ENCODE results near the gene ETHE1. TPM values are rescaled to one million over a fixed set of nuclear protein-coding genes. Genes with fewer than 3 reads are reported as not detected.

ETHE1 gene
- total RNA-seq, 3 donors from 2014 or later (not counting 1 experiment from before 2014, with no cell fraction given), result 22.0 to 25.6 (median 24.6) TPM

- Histone ChIP-seq H3K4me1 (ENCODE audit: control insufficient read depth, insufficient read depth, low read length) (peaks cover 7% of the 10 kb centered on the region), H3K4me3 (ENCODE audit: low read length) (no peak overlapping the region), H3K9me3 (ENCODE audit: control insufficient read depth, insufficient read depth, low read length) (peaks cover 3% of the 10 kb centered on the region), H3K27ac (ENCODE audit: low read length) (no peak overlapping the region), H3K27me3 (ENCODE audit: control insufficient read depth, insufficient read depth, low read length) (no peaks in the 10 kb centered on the region), H3K36me3 (ENCODE audit: control insufficient read depth, insufficient read depth, low read length) (peaks cover 32% of the 10 kb centered on the region)
- intact Hi-C loops (cut with micrococcal nuclease), result no loop called here
- Mint-ChIP-seq H3K9me3 (peaks cover 0 to 2% of the 10 kb centered on the region in 2 donors), H3K27me3 (ENCODE audit: low read depth in 2 of 2) (no peaks in the 10 kb centered on the region), H3K27ac (no peak overlapping the region), H3K4me1 (peaks cover 13 to 20% of the 10 kb centered on the region in 2 donors), H3K36me3 (peaks cover 13% of the 10 kb centered on the region), H3K4me3 (no peak overlapping the region)
- DNase-seq, result no peak
- TF ChIP-seq, protein P1, sequence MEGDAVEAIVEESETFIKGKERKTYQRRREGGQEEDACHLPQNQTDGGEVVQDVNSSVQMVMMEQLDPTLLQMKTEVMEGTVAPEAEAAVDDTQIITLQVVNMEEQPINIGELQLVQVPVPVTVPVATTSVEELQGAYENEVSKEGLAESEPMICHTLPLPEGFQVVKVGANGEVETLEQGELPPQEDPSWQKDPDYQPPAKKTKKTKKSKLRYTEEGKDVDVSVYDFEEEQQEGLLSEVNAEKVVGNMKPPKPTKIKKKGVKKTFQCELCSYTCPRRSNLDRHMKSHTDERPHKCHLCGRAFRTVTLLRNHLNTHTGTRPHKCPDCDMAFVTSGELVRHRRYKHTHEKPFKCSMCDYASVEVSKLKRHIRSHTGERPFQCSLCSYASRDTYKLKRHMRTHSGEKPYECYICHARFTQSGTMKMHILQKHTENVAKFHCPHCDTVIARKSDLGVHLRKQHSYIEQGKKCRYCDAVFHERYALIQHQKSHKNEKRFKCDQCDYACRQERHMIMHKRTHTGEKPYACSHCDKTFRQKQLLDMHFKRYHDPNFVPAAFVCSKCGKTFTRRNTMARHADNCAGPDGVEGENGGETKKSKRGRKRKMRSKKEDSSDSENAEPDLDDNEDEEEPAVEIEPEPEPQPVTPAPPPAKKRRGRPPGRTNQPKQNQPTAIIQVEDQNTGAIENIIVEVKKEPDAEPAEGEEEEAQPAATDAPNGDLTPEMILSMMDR (IDR thresholded peaks at IDR 0.05), result no peak
- no peak for ATAC-seq
Observed at GRCh38 chr19:43538922-43539321, 11.9 kb upstream of the ETHE1 start.

- 90% methylated on average over 62 of the region's 62 CpGs for WGBS (ENCODE audit: insufficient coverage)
- no peak for ATAC-seq
- DNase-seq, result peak; percentile 44 to 58
- Mint-ChIP-seq H3K27me3 (ENCODE audit: low read depth in 2 of 2) (no peaks in the 10 kb centered on the region), H3K4me3 (peak overlapping the region; percentile 67), H3K9me3 (peaks cover 0 to 2% of the 10 kb centered on the region in 2 donors), H3K4me1 (peaks cover 30 to 34% of the 10 kb centered on the region in 2 donors), H3K27ac (peak overlapping the region; percentile 92 to 93), H3K36me3 (peaks cover 13% of the 10 kb centered on the region)
- TF ChIP-seq, protein P1 (IDR thresholded peaks at IDR 0.05), result peak; percentile 22
- Histone ChIP-seq H3K9me3 (ENCODE audit: control insufficient read depth, insufficient read depth, low read length) (peaks cover 3% of the 10 kb centered on the region), H3K27me3 (ENCODE audit: control insufficient read depth, insufficient read depth, low read length) (no peaks in the 10 kb centered on the region), H3K36me3 (ENCODE audit: control insufficient read depth, insufficient read depth, low read length) (peaks cover 11% of the 10 kb centered on the region), H3K4me1 (ENCODE audit: control insufficient read depth, insufficient read depth, low read length) (peaks cover 23% of the 10 kb centered on the region), H3K4me3 (ENCODE audit: low read length) (no peak overlapping the region), H3K27ac (ENCODE audit: low read length) (no peak overlapping the region)
- intact Hi-C loops (cut with micrococcal nuclease), result loop anchor here (1.0 kb wide), 1 partner anchor 59 kb away; no protein-coding TSS in a partner anchor
Observed at GRCh38 chr19:43534816-43535761, 8.1 kb upstream of the ETHE1 start.

DNA sequence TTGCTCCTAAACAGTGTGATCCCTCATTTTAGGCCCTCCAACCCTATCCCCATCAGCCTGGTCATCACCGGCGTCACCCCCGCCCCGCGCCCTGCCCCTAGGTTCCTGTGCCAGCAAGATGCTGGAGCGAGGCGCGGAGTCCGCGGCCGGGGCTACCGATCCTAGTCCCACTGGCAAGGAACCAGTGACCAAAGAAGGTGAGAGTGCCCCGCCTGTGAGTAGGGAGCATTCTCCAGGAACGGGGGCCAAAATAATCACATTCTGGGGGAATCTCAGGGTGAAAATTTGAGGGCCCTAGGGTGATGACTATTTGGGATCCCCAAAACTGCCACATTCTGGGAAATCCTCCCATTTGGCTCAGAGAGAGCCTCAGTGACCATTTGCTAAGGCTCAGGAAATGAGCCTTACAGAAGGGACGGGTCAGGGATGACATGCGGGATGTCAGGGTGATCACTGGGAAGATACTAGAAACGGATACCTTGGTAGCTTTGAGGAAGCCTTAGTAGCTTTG, 7.4 kb upstream of the ETHE1 start:
- DNase-seq (no peak), ATAC-seq (no peak)
- Mint-ChIP-seq H3K27me3 (ENCODE audit: low read depth in 2 of 2) (no peaks in the 10 kb centered on the region), H3K4me1 (peaks cover 30 to 34% of the 10 kb centered on the region in 2 donors), H3K9me3 (peaks cover 0 to 2% of the 10 kb centered on the region in 2 donors), H3K27ac (peak overlapping the region; percentile 90 to 93), H3K4me3 (peak overlapping the region; percentile 97), H3K36me3 (peaks cover 11% of the 10 kb centered on the region)
- WGBS (ENCODE audit: insufficient coverage), result 76% methylated on average over 17 of the region's 17 CpGs
- H3K27ac ChIP-seq (ENCODE audit: low read length), result peak overlapping the region; percentile 77
- H3K9me3 ChIP-seq (ENCODE audit: control insufficient read depth, insufficient read depth, low read length), result peaks cover 3% of the 10 kb centered on the region
- peaks cover 23% of the 10 kb centered on the region for H3K4me1 ChIP-seq (ENCODE audit: control insufficient read depth, insufficient read depth, low read length)
- H3K27me3 ChIP-seq (ENCODE audit: control insufficient read depth, insufficient read depth, low read length), result no peaks in the 10 kb centered on the region
- TF ChIP-seq, protein P1 (IDR thresholded peaks at IDR 0.05), result no peak
- H3K4me3 ChIP-seq (ENCODE audit: low read length), result no peak overlapping the region
- H3K36me3 ChIP-seq (ENCODE audit: control insufficient read depth, insufficient read depth, low read length), result peaks cover 10% of the 10 kb centered on the region
- intact Hi-C loops (cut with micrococcal nuclease), result loop anchor here (1.0 kb wide), 1 partner anchor 60 kb away; no protein-coding TSS in a partner anchor

All from natural killer cell (primary cell).